Kidney epithelial cell (primary cell): ENCODE data around the gene TMEM145. TPM values are rescaled to one million over a fixed set of nuclear protein-coding genes. Genes with fewer than 3 reads are reported as not detected.

Experiments
- DNase-seq: peaks from one replicate; pipeline ENCODE4 v3.0.0-alpha.2; 2010; ENCODE audit warnings: low read depth
- H3K27me3 ChIP-seq: 2 replicates; pipeline ENCODE4 v1.6.0; 2011; ENCODE audit warnings: low read length; ENCODE audit not compliant: control insufficient read depth, insufficient read depth
- H3K36me3 ChIP-seq: 2 replicates; pipeline ENCODE4 v1.5.1; 2011; ENCODE audit warnings: low read length; ENCODE audit not compliant: control insufficient read depth, insufficient read depth
- H3K4me3 ChIP-seq: 2 replicates; pipeline ENCODE4 v1.5.1; 2011; ENCODE audit warnings: low read depth, mild to moderate bottlenecking, control low read depth, low read length
- total RNA-seq: library from RNA; depleted of rRNA; stranded (reverse); fragments of >200 nt; gene quantifications from 2 replicates; pipeline ENCODE4 v1.2.3, GENCODE V29; 2015
- TF ChIP-seq, protein P1 (sequence below): IDR thresholded peaks from 2 replicates; pipeline ENCODE4 v1.5.1; 2011; ENCODE audit warnings: mild to moderate bottlenecking, moderate library complexity, low read length, control low read depth, inconsistent platforms; ENCODE audit not compliant: insufficient read depth, poor library complexity, severe bottlenecking

Gene TMEM145
- total RNA-seq, 1 donor from 2014 or later, result 0.54 TPM

DNA sequence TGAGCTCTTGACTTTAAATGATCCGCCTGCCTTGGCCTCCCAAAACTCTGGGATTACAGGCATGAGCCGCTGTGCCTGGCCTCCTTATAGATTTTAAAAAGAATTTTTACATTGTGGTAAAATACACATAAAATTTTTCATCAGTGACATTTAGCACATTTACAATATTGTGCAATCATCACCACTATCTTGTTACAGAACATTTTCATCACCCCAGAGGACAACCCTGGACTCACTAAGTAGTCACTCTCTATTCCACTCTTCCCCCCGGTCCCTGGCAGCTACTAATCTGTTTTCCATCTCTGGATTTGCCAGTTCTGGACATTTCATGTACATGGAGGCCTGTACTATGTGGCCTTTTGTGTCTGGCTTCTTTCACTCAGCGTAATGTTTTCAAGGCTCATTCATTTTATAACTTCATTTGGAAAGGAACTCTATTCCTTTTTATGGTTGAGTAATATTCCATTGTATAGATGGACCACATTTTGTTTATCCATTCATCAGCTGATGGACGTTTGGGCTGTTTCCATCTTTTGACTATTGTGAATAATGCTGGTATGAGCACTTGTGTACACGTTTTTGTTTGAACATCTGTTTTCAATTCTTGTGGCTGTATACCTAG lies 32.2 kb downstream of the TMEM145 start:
- Histone ChIP-seq H3K36me3 (no peaks in the 10 kb centered on the region), H3K4me3 (no peak overlapping the region), H3K27me3 (no peaks in the 10 kb centered on the region)
- DNase-seq, result no peak
- TF ChIP-seq, protein P1, sequence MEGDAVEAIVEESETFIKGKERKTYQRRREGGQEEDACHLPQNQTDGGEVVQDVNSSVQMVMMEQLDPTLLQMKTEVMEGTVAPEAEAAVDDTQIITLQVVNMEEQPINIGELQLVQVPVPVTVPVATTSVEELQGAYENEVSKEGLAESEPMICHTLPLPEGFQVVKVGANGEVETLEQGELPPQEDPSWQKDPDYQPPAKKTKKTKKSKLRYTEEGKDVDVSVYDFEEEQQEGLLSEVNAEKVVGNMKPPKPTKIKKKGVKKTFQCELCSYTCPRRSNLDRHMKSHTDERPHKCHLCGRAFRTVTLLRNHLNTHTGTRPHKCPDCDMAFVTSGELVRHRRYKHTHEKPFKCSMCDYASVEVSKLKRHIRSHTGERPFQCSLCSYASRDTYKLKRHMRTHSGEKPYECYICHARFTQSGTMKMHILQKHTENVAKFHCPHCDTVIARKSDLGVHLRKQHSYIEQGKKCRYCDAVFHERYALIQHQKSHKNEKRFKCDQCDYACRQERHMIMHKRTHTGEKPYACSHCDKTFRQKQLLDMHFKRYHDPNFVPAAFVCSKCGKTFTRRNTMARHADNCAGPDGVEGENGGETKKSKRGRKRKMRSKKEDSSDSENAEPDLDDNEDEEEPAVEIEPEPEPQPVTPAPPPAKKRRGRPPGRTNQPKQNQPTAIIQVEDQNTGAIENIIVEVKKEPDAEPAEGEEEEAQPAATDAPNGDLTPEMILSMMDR, result no peak

DNA sequence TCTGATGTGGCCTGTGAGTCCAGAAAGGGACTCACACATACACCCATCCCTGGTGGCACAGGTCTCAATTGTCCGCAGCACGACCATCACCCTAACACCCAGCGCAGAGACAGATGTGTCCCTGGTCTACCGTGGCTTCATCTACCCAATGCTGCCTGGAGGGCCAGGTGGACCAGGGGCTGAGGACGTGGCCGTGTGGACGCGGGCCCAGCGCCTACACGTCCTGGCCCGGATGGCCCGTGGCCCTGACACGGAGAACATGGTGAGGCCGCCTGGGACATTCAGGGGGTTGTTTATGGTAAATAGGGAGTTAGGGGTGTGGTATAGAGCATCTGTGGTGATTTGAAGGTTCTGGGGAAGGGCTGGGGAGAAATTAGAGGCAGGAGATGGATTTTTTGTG lies 35.1 kb downstream of the TMEM145 start:
- no peaks in the 10 kb centered on the region for H3K36me3 ChIP-seq
- H3K4me3 ChIP-seq, result no peak overlapping the region
- DNase-seq, result no peak
- TF ChIP-seq, protein P1, result no peak
- no peaks in the 10 kb centered on the region for H3K27me3 ChIP-seq

DNA sequence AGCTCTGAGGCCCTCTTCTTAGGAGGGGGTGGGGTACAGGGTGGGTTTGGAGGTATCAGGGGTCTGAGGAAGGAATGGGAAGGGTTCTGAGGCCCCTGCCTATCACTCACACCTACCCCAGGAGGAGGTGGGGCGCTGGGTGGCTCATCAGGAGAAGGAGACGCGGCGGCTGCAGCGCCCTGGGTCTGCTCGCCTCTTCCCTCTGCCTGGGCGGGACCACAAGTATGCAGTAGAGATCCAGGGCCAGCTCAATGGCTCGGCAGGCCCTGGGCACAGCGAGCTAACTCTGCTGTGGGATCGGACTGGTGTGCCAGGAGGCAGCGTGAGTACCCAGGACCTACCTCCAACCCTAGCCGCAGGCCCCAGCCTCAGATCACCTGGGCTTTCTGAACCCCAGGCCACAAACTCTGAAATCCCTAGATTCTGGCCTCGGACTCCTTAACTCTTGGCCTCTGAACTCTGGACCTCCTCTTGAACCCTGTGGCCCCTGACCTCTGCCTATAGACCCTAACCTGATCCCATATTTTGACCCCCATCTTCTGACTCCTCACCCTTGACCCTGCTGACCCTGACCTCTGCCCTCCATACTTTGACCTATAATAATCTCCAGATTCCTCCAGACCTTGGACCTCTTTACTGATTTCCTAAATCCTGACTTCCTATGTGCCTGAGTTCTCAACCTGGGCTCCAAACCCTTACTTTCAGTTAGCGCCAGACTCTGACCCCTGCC lies 36.4 kb downstream of the TMEM145 start:
- no peak for DNase-seq
- no peaks in the 10 kb centered on the region for H3K36me3 ChIP-seq
- TF ChIP-seq, protein P1, result no peak
- H3K4me3 ChIP-seq, result no peak overlapping the region
- no peaks in the 10 kb centered on the region for H3K27me3 ChIP-seq

DNA sequence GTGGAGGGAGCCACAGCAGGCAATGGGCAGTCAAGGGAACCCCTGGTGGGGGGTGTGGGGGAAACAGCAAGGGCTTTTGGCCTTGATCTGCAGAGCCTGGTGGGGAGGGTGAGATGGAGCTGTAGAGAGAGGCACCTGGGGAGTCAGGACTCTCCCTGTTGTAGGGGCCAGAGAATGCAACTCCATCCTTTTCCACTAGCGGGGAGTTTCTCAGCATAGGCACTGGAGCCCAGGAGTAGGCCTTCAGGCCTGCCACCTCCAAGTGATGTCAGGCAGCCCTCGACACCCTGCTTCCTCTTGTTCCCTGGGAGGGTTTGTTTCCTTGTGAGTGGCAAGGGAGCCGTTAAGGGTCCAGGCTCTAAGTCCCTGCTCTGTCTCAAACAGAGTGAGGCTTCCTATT lies 37.3 kb downstream of the TMEM145 start:
- no peak overlapping the region for H3K4me3 ChIP-seq
- H3K36me3 ChIP-seq, result no peaks in the 10 kb centered on the region
- H3K27me3 ChIP-seq, result no peaks in the 10 kb centered on the region
- DNase-seq, result no peak
- TF ChIP-seq, protein P1, result no peak

DNA sequence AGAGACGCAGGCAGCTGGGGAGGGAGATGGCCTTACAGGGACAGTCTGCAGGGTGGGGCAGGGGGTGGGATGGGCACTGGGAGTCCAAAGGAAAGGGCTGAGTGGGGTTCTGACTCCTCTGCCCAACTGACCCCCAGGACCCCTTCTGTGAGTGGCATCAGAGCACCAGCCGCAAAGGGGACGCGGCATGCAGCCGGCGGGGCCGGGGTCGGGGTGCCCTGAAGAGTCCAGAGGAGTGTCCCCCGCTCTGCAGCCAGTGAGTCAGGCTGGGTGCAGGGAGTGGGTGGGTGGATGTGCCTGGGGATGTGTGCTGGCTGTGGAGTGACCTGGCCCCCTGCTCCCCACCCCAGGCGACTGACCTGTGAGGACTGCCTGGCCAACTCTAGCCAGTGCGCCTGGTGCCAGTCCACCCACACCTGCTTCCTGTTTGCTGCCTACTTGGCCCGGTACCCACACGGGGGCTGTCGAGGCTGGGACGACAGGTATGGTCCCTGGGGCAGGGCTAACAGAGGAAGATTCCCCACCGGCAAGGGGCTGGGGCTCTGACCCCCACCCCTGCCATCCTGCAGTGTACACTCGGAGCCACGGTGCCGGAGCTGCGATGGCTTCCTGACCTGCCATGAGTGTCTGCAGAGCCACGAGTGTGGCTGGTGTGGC lies 38.1 kb downstream of the TMEM145 start:
- no peaks in the 10 kb centered on the region for H3K36me3 ChIP-seq
- DNase-seq, result no peak
- no peak overlapping the region for H3K4me3 ChIP-seq
- TF ChIP-seq, protein P1, result no peak
- H3K27me3 ChIP-seq, result no peaks in the 10 kb centered on the region
